Large intestine (tissue), 3 donors: ENCODE results near the gene JOSD2. TPM values are rescaled to one million over a fixed set of nuclear protein-coding genes. Genes with fewer than 3 reads are reported as not detected.
A peak's percentile ranks its signal among the peaks of the same experiment; 100 is the strongest.
"Not testable (repeated sequence)": the region's sequence is repeated elsewhere in the genome, so short reads cannot be mapped to it uniquely, and the experiment has no call there.

ENCODE experiments used
- DNase-seq, 2 donors: peaks; one replicate each; pipeline versions ENCODE4 v3.0.0 to v3.0.0-alpha.2; 2013
- H3K27ac ChIP-seq: one replicate; pipeline ENCODE4 v1.5.1; 2013; ENCODE audit warnings: low read length
- H3K27me3 ChIP-seq: 2 replicates; pipeline ENCODE4 v1.6.1; 2013; ENCODE audit warnings: low read length; ENCODE audit not compliant: control insufficient read depth, insufficient read depth
- H3K36me3 ChIP-seq: 2 replicates; pipeline ENCODE4 v1.6.1; 2013; ENCODE audit warnings: low read length; ENCODE audit not compliant: control insufficient read depth, insufficient read depth
- H3K4me1 ChIP-seq: one replicate; pipeline ENCODE4 v1.6.1; 2013; ENCODE audit warnings: low read length; ENCODE audit not compliant: control insufficient read depth, insufficient read depth
- H3K4me3 ChIP-seq: one replicate; pipeline ENCODE4 v1.5.1; 2013; ENCODE audit warnings: low read length
- H3K9me3 ChIP-seq: one replicate; pipeline ENCODE4 v1.6.1; 2013; ENCODE audit warnings: mild to moderate bottlenecking, low read depth, low read length, moderate library complexity; ENCODE audit not compliant: control insufficient read depth
- WGBS: methylation state at CpG from one replicate; pipeline ENCODE4 v1.1.5; 2013; ENCODE audit warnings: low lambda C conversion rate; ENCODE audit not compliant: insufficient coverage; 5-methylcytosine and 5-hydroxymethylcytosine counted together
- polyA plus RNA-seq: library from polyadenylated mRNA; unstranded; fragments of 120-200 nt; gene quantifications from one replicate; pipeline ENCODE4 v1.2.1, GENCODE V29; 2013

Gene JOSD2
- polyA plus RNA-seq, 1 donor, result 20.1 TPM

- H3K27ac ChIP-seq, result peak within 1 kb of the TSS; percentile 93
- H3K4me1 ChIP-seq, result peaks cover 8% of the 10 kb centered on the region
- peaks cover 21% of the 10 kb centered on the region for H3K9me3 ChIP-seq
- no peaks in the 10 kb centered on the region for H3K27me3 ChIP-seq
- H3K4me3 ChIP-seq, result peak within 1 kb of the TSS; percentile 95
- WGBS, result no CpG with 5 or more reads among the region's 58 CpGs
- peak; percentile 96 for DNase-seq
- H3K36me3 ChIP-seq, result peaks cover 34% of the 10 kb centered on the region
These were observed 34.6 kb downstream of the JOSD2 start, which contains the start of the genes EMC10 and GARIN5A for GRCh38 chr19:50476224-50476906. EMC10 (plus strand) TSS chr19:50476507; CDS start chr19:50476545, 38 bp downstream. GARIN5A (minus strand) TSS chr19:50476848; CDS start chr19:50476388, 460 bp downstream.

GRCh38 chr19:50475736-50476223 is 35.2 kb downstream of the JOSD2 start:
- Histone ChIP-seq H3K27me3 (no peaks in the 10 kb centered on the region), H3K9me3 (peaks cover 21% of the 10 kb centered on the region), H3K27ac (peak overlapping the region; percentile 32), H3K4me1 (peaks cover 8% of the 10 kb centered on the region), H3K4me3 (peak overlapping the region; percentile 27), H3K36me3 (peaks cover 28% of the 10 kb centered on the region)
- no peak for DNase-seq
- no CpG with 5 or more reads among the region's 29 CpGs for WGBS

GRCh38 chr19:50475101-50475568 is 35.9 kb downstream of the JOSD2 start:
- no peaks in the 10 kb centered on the region for H3K27me3 ChIP-seq
- peaks cover 22% of the 10 kb centered on the region for H3K36me3 ChIP-seq
- DNase-seq, result no peak
- H3K4me1 ChIP-seq, result peaks cover 8% of the 10 kb centered on the region
- no peak overlapping the region for H3K4me3 ChIP-seq
- no peak overlapping the region for H3K27ac ChIP-seq
- peaks cover 21% of the 10 kb centered on the region for H3K9me3 ChIP-seq
- WGBS, result no CpG with 5 or more reads among the region's 12 CpGs

DNA sequence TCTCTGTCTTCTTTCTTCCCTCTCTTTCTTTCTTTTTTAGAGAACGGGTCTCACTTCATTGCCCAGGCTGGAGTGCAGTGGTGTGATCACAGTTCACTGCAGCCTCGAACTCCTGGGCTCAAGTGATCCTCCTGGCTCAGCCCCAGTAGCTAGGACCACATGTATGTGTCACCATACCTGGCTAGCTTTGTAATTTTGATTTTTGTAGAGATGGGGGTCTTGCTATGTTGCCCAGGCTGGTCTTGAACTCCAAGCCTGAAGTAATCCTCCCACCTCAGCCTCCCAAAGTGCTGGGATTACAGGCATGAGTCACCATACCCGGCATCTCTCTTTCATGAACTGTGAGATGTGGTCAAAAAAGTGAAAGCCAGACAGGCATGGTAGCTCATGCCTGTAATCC is 37.7 kb downstream of the JOSD2 start:
- H3K27ac ChIP-seq, H3K27me3 ChIP-seq, H3K4me3 ChIP-seq, DNase-seq, H3K4me1 ChIP-seq, H3K36me3 ChIP-seq: not testable (repeated sequence)
- peaks cover 13% of the 10 kb centered on the region for H3K9me3 ChIP-seq
- WGBS, result 89% methylated on average over 1 of the region's 3 CpGs

DNA sequence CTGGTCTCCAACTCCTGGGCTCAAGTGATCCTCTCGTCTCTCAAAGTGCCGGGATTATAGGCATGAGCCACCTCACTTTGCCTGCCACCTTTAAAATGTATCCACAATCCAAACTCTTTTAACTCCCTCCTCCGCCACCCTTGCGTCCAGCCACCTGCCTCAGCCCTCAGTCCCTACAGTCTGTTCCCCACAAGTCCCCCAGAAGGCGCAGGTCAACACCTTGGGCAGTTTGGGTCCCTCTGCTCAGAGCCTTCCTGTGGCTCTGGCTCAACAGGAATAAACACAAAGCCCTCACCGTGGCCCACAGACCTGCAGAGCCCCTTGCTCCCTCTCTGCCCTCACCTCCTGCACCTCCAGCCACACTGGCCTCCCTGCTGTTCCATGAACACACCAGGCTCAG is 42.2 kb downstream of the JOSD2 start:
- WGBS, result 100% methylated on average over 2 of the region's 6 CpGs
- DNase-seq, result no peak
- Histone ChIP-seq H3K27ac (no peak overlapping the region), H3K36me3 (no peaks in the 10 kb centered on the region), H3K4me3 (no peak overlapping the region), H3K9me3 (no peaks in the 10 kb centered on the region), H3K27me3 (no peaks in the 10 kb centered on the region), H3K4me1 (peaks cover 9% of the 10 kb centered on the region)

DNA sequence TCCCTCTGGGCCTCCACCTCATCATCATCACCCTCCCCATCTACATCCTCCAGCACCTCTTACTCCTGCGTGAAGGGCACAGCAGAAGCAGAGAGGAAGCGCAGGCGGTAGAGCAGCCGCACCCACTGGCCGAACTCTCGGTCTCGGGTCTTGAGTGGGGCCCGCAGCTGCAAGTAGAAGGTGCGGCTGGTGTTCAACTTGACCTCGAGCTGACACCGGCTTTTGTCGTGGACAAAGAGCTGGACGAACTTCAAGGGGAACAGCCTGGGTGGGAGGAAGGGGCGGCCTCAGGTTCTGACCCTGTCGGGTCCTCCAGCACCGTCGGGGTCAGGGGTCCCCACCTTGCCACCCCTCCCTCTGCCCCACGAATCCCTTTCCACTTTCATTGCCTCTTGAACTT is 43.4 kb downstream of the JOSD2 start:
- no peaks in the 10 kb centered on the region for H3K36me3 ChIP-seq
- no peak overlapping the region for H3K27ac ChIP-seq
- H3K9me3 ChIP-seq, result no peaks in the 10 kb centered on the region
- DNase-seq, result no peak
- WGBS, result 80% methylated on average over 1 of the region's 18 CpGs
- H3K27me3 ChIP-seq, result no peaks in the 10 kb centered on the region
- H3K4me1 ChIP-seq, result peaks cover 9% of the 10 kb centered on the region
- no peak overlapping the region for H3K4me3 ChIP-seq

- Histone ChIP-seq H3K27me3 (no peaks in the 10 kb centered on the region), H3K27ac (no peak overlapping the region), H3K4me3 (no peak overlapping the region), H3K9me3 (no peaks in the 10 kb centered on the region), H3K36me3 (no peaks in the 10 kb centered on the region), H3K4me1 (peaks cover 9% of the 10 kb centered on the region)
- no peak for DNase-seq
- no CpG with 5 or more reads among the region's 11 CpGs for WGBS
These were observed 44.3 kb downstream of the JOSD2 start for GRCh38 chr19:50466706-50467039.

- H3K9me3 ChIP-seq, result no peaks in the 10 kb centered on the region
- H3K27me3 ChIP-seq, result no peaks in the 10 kb centered on the region
- DNase-seq, result peak; percentile 20 to 58
- no CpG with 5 or more reads among the region's 29 CpGs for WGBS
- no peak overlapping the region for H3K27ac ChIP-seq
- peaks cover 9% of the 10 kb centered on the region for H3K4me1 ChIP-seq
- H3K36me3 ChIP-seq, result no peaks in the 10 kb centered on the region
- no peak overlapping the region for H3K4me3 ChIP-seq
These were observed 44.8 kb downstream of the JOSD2 start for GRCh38 chr19:50465986-50466705.

DNA sequence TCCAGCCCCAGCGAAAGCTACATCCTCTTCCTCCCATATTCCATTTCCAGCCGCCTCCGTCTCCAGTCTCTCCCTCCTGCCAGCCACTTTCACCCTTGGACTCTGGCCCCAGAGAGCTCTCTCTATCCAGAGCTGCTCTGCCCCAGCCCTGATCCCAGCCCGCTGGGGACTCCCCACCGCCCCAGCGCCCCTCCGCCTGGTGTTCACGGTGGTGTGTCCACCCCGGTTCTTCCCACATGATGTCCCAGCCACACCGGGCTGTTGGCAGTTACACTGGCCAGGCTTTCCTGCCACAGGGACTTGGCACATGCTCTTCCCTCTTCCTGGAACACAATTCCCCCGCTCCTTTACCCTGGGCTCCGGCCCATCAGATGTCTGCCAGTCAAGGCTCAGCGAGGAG is 46.0 kb downstream of the JOSD2 start:
- no peaks in the 10 kb centered on the region for H3K36me3 ChIP-seq
- 80% methylated on average over 1 of the region's 13 CpGs for WGBS
- H3K27ac ChIP-seq, result no peak overlapping the region
- no peak overlapping the region for H3K4me3 ChIP-seq
- peaks cover 7% of the 10 kb centered on the region for H3K27me3 ChIP-seq
- no peaks in the 10 kb centered on the region for H3K9me3 ChIP-seq
- DNase-seq, result peak; percentile 46 to 70
- H3K4me1 ChIP-seq, result peaks cover 9% of the 10 kb centered on the region

DNA sequence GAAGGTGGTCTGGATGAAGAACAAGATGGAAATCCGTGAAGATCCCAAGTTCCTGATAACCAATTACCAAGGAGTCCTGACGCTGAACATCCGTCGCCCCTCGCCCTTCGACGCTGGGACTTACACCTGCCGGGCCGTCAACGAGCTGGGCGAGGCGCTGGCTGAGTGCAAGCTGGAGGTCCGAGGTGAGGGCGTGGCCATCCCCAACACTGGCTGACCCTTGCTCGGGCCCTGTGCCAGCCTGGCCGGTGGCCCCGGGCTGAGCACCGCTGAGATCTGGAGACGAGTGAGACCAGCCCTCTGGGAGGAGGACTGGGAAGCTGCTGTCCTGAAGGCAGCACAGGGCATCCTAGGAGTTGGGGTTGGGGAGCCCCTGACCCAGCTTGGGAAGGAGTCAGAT is 46.6 kb downstream of the JOSD2 start:
- no peak for DNase-seq
- Histone ChIP-seq H3K4me3 (no peak overlapping the region), H3K36me3 (no peaks in the 10 kb centered on the region), H3K27me3 (peaks cover 12% of the 10 kb centered on the region), H3K27ac (no peak overlapping the region), H3K9me3 (no peaks in the 10 kb centered on the region), H3K4me1 (peaks cover 9% of the 10 kb centered on the region)
- WGBS, result no CpG with 5 or more reads among the region's 19 CpGs
